ENCODE measurements around the gene SYT1. TPM values are rescaled to one million over a fixed set of nuclear protein-coding genes. Genes with fewer than 3 reads are reported as not detected.

SYT1 gene
- total RNA-seq, 1 donor, result not detected

GRCh38 chr12:79360286-79360685 is 495.7 kb downstream of the SYT1 start:
- no peak overlapping the region for H2AFZ ChIP-seq (ENCODE audit: low read length)
- no peaks in the 10 kb centered on the region for H3K4me1 ChIP-seq (ENCODE audit: insufficient read depth, low read length)
- DNase-seq (ENCODE audit: insufficient read length, low spot score, missing footprints), result no peak
- no peaks in the 10 kb centered on the region for H3K9me3 ChIP-seq (ENCODE audit: low read depth, low read length)
- H4K20me1 ChIP-seq (ENCODE audit: insufficient read depth, low read length), result no peaks in the 10 kb centered on the region
- no peaks in the 10 kb centered on the region for H3K79me2 ChIP-seq (ENCODE audit: insufficient read depth, low read length)
- H3K36me3 ChIP-seq (ENCODE audit: insufficient read depth, low read length), result no peaks in the 10 kb centered on the region
- H3K27ac ChIP-seq (ENCODE audit: low read depth, low read length), result no peak overlapping the region
- H3K27me3 ChIP-seq (ENCODE audit: insufficient read depth, low read length), result peaks cover 5% of the 10 kb centered on the region
- no peak for TF ChIP-seq CTCF (IDR thresholded peaks at IDR 0.05; ENCODE audit: extremely low read depth, low read depth, low read length)
- no peak overlapping the region for H3K4me3 ChIP-seq (ENCODE audit: insufficient read depth, low read length)
- no peak overlapping the region for H3K4me2 ChIP-seq (ENCODE audit: insufficient read depth, low read length)

GRCh38 chr12:79360936-79361335 is 496.4 kb downstream of the SYT1 start:
- Histone ChIP-seq H3K27ac (ENCODE audit: low read depth, low read length) (no peak overlapping the region), H3K27me3 (ENCODE audit: insufficient read depth, low read length) (peaks cover 5% of the 10 kb centered on the region), H3K4me3 (ENCODE audit: insufficient read depth, low read length) (no peak overlapping the region), H2AFZ (ENCODE audit: low read length) (no peak overlapping the region), H3K79me2 (ENCODE audit: insufficient read depth, low read length) (no peaks in the 10 kb centered on the region), H3K36me3 (ENCODE audit: insufficient read depth, low read length) (no peaks in the 10 kb centered on the region), H3K4me2 (ENCODE audit: insufficient read depth, low read length) (no peak overlapping the region), H4K20me1 (ENCODE audit: insufficient read depth, low read length) (no peaks in the 10 kb centered on the region), H3K9me3 (ENCODE audit: low read depth, low read length) (no peaks in the 10 kb centered on the region), H3K4me1 (ENCODE audit: insufficient read depth, low read length) (no peaks in the 10 kb centered on the region)
- peak; percentile 8 for DNase-seq (ENCODE audit: insufficient read length, low spot score, missing footprints)
- no peak for TF ChIP-seq CTCF (IDR thresholded peaks at IDR 0.05; ENCODE audit: extremely low read depth, low read depth, low read length)

- H3K4me1 ChIP-seq (ENCODE audit: insufficient read depth, low read length), result no peaks in the 10 kb centered on the region
- no peak overlapping the region for H3K27ac ChIP-seq (ENCODE audit: low read depth, low read length)
- peaks cover 2% of the 10 kb centered on the region for H3K27me3 ChIP-seq (ENCODE audit: insufficient read depth, low read length)
- TF ChIP-seq CTCF (IDR thresholded peaks at IDR 0.05; ENCODE audit: extremely low read depth, low read depth, low read length), result no peak
- no peak overlapping the region for H2AFZ ChIP-seq (ENCODE audit: low read length)
- H3K36me3 ChIP-seq (ENCODE audit: insufficient read depth, low read length), result no peaks in the 10 kb centered on the region
- no peaks in the 10 kb centered on the region for H4K20me1 ChIP-seq (ENCODE audit: insufficient read depth, low read length)
- H3K79me2 ChIP-seq (ENCODE audit: insufficient read depth, low read length), result no peaks in the 10 kb centered on the region
- no peak for DNase-seq (ENCODE audit: insufficient read length, low spot score, missing footprints)
- H3K9me3 ChIP-seq (ENCODE audit: low read depth, low read length), result no peaks in the 10 kb centered on the region
- H3K4me3 ChIP-seq (ENCODE audit: insufficient read depth, low read length), result no peak overlapping the region
- H3K4me2 ChIP-seq (ENCODE audit: insufficient read depth, low read length), result no peak overlapping the region
Measured at GRCh38 chr12:79364197-79364596, 499.6 kb downstream of the SYT1 start.

GRCh38 chr12:79366374-79366773 is 501.8 kb downstream of the SYT1 start:
- no peak for DNase-seq (ENCODE audit: insufficient read length, low spot score, missing footprints)
- H3K4me1 ChIP-seq (ENCODE audit: insufficient read depth, low read length), result no peaks in the 10 kb centered on the region
- H3K27me3 ChIP-seq (ENCODE audit: insufficient read depth, low read length), result no peaks in the 10 kb centered on the region
- H4K20me1 ChIP-seq (ENCODE audit: insufficient read depth, low read length), result no peaks in the 10 kb centered on the region
- H3K79me2 ChIP-seq (ENCODE audit: insufficient read depth, low read length), result no peaks in the 10 kb centered on the region
- TF ChIP-seq CTCF (IDR thresholded peaks at IDR 0.05; ENCODE audit: extremely low read depth, low read depth, low read length), result no peak
- peak overlapping the region; percentile 34 for H2AFZ ChIP-seq (ENCODE audit: low read length)
- no peak overlapping the region for H3K4me2 ChIP-seq (ENCODE audit: insufficient read depth, low read length)
- H3K4me3 ChIP-seq (ENCODE audit: insufficient read depth, low read length), result no peak overlapping the region
- no peaks in the 10 kb centered on the region for H3K9me3 ChIP-seq (ENCODE audit: low read depth, low read length)
- H3K27ac ChIP-seq (ENCODE audit: low read depth, low read length), result no peak overlapping the region
- no peaks in the 10 kb centered on the region for H3K36me3 ChIP-seq (ENCODE audit: insufficient read depth, low read length)

All from osteoblast (primary cell).